SK-N-SH treated with all-trans-retinoic acid at 6 μM for 48 hours (cell line): Measurements from ENCODE around the gene CCDC146.
A peak's percentile ranks its signal among the peaks of the same experiment; 100 is the strongest.

Source experiments
- ATAC-seq: fragments of 200-7000 bp; cut with Tn5 transposase; 3 replicates; pipeline ENCODE4 v1.9.1; 2020; ENCODE audit warnings: mild to moderate bottlenecking, moderate library complexity
- ARNTL ChIP-seq: fragments of 450-650 bp; formaldehyde crosslinking; IDR thresholded peaks from 2 replicates; pipeline ENCODE4 v1.5.0; 2020; ENCODE audit warnings: low read depth, mild to moderate bottlenecking, moderate library complexity, borderline replicate concordance
- CSDC2 ChIP-seq: fragments of 250-450 bp; sonication (Bioruptor Pico); IDR thresholded peaks from 2 replicates; pipeline ENCODE4 v1.5.0; 2020; ENCODE audit warnings: mild to moderate bottlenecking, moderate library complexity
- ESRRG ChIP-seq: fragments of 250-450 bp; sonication (Bioruptor Pico); IDR thresholded peaks from 2 replicates; pipeline ENCODE4 v1.6.1; 2021; ENCODE audit warnings: mild to moderate bottlenecking
- GLIS3 ChIP-seq: fragments of 250-450 bp; sonication (Bioruptor Pico); IDR thresholded peaks from 2 replicates; pipeline ENCODE4 v1.5.0; 2020; ENCODE audit warnings: mild to moderate bottlenecking, moderate library complexity
- ISL1 ChIP-seq: fragments of 250-450 bp; sonication (Bioruptor Pico); IDR thresholded peaks from 2 replicates; pipeline ENCODE4 v2.1.2; 2022; ENCODE audit warnings: mild to moderate bottlenecking, moderate library complexity
- OSR1 ChIP-seq: fragments of 250-450 bp; sonication (Bioruptor Pico); IDR thresholded peaks from 2 replicates; pipeline ENCODE4 v1.8.0; 2022; ENCODE audit warnings: moderate library complexity, mild to moderate bottlenecking, inconsistent platforms
- PPARA ChIP-seq: fragments of 250-450 bp; sonication (Bioruptor Pico); IDR thresholded peaks from 2 replicates; pipeline ENCODE4 v1.5.0; 2020; ENCODE audit warnings: mild to moderate bottlenecking, borderline replicate concordance
- RARB ChIP-seq: fragments of 250-450 bp; sonication (Bioruptor Pico); IDR thresholded peaks from 2 replicates; pipeline ENCODE4 v1.8.0; 2021; ENCODE audit warnings: mild to moderate bottlenecking, moderate library complexity
- TOX ChIP-seq: fragments of 250-450 bp; sonication (Bioruptor Pico); IDR thresholded peaks from 2 replicates; pipeline ENCODE4 v1.8.0; 2021; ENCODE audit warnings: mild to moderate bottlenecking, moderate library complexity, borderline replicate concordance
- ZFP3 ChIP-seq: fragments of 250-450 bp; sonication (Bioruptor Pico); IDR thresholded peaks from 2 replicates; pipeline ENCODE4 v1.5.0; 2020; ENCODE audit warnings: mild to moderate bottlenecking, moderate library complexity
- ZFP30 ChIP-seq: fragments of 450-650 bp; formaldehyde crosslinking; IDR thresholded peaks from 2 replicates; pipeline ENCODE4 v1.5.0; 2022; ENCODE audit warnings: mild to moderate bottlenecking, moderate library complexity
- ZNF70 ChIP-seq: fragments of 450-650 bp; formaldehyde crosslinking; IDR thresholded peaks from 2 replicates; pipeline ENCODE4 v1.5.0; 2020; ENCODE audit warnings: mild to moderate bottlenecking, moderate library complexity
- ZNF8 ChIP-seq: fragments of 450-650 bp; formaldehyde crosslinking; IDR thresholded peaks from 2 replicates; pipeline ENCODE4 v1.5.0; 2020; ENCODE audit warnings: mild to moderate bottlenecking, moderate library complexity
- TF ChIP-seq, protein P1 (sequence below): fragments of 250-450 bp; sonication (Bioruptor Pico); IDR thresholded peaks from 2 replicates; pipeline ENCODE4 v1.5.0; 2020; ENCODE audit warnings: mild to moderate bottlenecking, moderate library complexity
- TF ChIP-seq, protein P2 (sequence below): fragments of 250-450 bp; sonication (Bioruptor Pico); IDR thresholded peaks from 2 replicates; pipeline ENCODE4 v1.5.1; 2021; ENCODE audit warnings: mild to moderate bottlenecking, moderate library complexity
- TF ChIP-seq, protein P3 (sequence below): fragments of 250-450 bp; sonication (Bioruptor Pico); IDR thresholded peaks from 2 replicates; pipeline ENCODE4 v1.8.0; 2020; ENCODE audit warnings: mild to moderate bottlenecking, moderate library complexity, borderline replicate concordance

CCDC146 gene

DNA sequence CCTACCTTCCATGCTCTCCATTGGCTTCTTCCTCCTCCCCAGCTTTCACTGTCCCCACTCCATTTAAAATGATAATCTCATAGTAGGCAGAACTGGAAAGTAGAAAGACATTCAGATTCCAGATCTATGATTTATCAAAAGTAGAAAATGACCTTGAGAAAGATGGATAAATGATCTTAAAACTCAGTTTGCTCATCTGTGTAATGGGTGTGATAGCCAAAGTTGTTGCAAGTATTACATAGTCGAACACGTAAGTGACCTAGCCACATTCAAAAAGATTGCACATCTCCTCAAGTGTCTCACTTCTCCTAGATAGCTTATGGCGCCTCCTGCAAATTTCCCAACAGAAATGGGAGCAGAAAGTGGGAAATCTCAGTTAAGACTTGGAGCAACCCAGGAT is 167.0 kb downstream of the CCDC146 start:
- TF ChIP-seq ESRRG (no peak), OSR1 (CRISPR knock-in tag) (no peak), TOX (CRISPR knock-in tag) (no peak), RARB (CRISPR knock-in tag) (no peak)
- TF ChIP-seq, protein P1, sequence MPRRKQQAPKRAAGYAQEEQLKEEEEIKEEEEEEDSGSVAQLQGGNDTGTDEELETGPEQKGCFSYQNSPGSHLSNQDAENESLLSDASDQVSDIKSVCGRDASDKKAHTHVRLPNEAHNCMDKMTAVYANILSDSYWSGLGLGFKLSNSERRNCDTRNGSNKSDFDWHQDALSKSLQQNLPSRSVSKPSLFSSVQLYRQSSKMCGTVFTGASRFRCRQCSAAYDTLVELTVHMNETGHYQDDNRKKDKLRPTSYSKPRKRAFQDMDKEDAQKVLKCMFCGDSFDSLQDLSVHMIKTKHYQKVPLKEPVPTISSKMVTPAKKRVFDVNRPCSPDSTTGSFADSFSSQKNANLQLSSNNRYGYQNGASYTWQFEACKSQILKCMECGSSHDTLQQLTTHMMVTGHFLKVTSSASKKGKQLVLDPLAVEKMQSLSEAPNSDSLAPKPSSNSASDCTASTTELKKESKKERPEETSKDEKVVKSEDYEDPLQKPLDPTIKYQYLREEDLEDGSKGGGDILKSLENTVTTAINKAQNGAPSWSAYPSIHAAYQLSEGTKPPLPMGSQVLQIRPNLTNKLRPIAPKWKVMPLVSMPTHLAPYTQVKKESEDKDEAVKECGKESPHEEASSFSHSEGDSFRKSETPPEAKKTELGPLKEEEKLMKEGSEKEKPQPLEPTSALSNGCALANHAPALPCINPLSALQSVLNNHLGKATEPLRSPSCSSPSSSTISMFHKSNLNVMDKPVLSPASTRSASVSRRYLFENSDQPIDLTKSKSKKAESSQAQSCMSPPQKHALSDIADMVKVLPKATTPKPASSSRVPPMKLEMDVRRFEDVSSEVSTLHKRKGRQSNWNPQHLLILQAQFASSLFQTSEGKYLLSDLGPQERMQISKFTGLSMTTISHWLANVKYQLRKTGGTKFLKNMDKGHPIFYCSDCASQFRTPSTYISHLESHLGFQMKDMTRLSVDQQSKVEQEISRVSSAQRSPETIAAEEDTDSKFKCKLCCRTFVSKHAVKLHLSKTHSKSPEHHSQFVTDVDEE (CRISPR knock-in tag) = no peak
- TF ChIP-seq, all 23 proteins: peak for 0
- no peak for ATAC-seq

DNA sequence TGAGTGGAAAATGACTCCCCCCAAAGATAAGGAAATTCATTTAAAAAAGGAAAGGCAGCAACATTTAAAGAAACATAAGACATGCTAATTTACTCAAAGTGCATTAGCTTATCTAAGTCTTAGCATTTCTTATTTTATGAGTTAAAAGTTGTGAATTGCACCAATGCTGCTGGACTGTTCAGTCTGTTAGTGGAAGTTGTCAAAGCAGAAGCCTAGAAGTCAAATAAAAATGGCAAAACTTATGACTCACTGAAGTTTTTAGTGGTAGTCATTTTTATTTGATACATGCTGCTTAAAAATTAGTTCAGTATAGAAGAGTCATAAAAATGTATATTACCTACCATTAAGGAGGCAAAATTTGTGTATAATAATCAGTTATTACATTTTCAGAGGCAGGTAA is 168.0 kb downstream of the CCDC146 start:
- TF ChIP-seq ZNF70 (CRISPR knock-in tag) (no peak), ESRRG (no peak), ZFP30 (CRISPR knock-in tag) (no peak), TOX (CRISPR knock-in tag) (no peak), PPARA (CRISPR knock-in tag) (no peak), ZFP3 (CRISPR knock-in tag) (no peak), CSDC2 (no peak), ISL1 (CRISPR knock-in tag) (no peak), ZNF8 (CRISPR knock-in tag) (no peak), GLIS3 (CRISPR knock-in tag) (no peak)
- TF ChIP-seq, protein P2, sequence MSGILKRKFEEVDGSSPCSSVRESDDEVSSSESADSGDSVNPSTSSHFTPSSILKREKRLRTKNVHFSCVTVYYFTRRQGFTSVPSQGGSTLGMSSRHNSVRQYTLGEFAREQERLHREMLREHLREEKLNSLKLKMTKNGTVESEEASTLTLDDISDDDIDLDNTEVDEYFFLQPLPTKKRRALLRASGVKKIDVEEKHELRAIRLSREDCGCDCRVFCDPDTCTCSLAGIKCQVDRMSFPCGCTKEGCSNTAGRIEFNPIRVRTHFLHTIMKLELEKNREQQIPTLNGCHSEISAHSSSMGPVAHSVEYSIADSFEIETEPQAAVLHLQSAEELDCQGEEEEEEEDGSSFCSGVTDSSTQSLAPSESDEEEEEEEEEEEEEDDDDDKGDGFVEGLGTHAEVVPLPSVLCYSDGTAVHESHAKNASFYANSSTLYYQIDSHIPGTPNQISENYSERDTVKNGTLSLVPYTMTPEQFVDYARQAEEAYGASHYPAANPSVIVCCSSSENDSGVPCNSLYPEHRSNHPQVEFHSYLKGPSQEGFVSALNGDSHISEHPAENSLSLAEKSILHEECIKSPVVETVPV (CRISPR knock-in tag) = no peak
- TF ChIP-seq, protein P3, sequence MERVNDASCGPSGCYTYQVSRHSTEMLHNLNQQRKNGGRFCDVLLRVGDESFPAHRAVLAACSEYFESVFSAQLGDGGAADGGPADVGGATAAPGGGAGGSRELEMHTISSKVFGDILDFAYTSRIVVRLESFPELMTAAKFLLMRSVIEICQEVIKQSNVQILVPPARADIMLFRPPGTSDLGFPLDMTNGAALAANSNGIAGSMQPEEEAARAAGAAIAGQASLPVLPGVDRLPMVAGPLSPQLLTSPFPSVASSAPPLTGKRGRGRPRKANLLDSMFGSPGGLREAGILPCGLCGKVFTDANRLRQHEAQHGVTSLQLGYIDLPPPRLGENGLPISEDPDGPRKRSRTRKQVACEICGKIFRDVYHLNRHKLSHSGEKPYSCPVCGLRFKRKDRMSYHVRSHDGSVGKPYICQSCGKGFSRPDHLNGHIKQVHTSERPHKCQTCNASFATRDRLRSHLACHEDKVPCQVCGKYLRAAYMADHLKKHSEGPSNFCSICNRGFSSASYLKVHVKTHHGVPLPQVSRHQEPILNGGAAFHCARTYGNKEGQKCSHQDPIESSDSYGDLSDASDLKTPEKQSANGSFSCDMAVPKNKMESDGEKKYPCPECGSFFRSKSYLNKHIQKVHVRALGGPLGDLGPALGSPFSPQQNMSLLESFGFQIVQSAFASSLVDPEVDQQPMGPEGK (CRISPR knock-in tag) = no peak
- TF ChIP-seq, protein P1 (CRISPR knock-in tag) = no peak
- ATAC-seq = no peak

DNA sequence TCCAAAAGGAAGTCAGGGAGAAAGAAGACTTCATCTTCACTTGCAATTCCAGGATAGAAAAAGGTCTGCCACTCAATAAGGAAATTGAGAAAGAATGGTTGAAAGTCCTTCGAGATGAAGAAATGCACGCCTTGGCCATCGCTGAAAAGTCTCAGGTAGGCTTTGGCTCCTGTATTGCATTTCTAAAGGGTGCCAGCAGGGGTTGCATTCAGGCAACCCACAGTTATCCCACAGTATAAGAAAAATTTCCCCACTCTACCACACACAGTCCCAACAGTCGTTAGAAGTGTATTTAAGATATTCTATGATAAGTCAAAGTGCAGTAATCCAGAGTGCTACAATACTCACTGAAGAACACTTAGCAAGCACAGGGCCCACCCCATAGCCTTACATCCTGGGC is 170.6 kb downstream of the CCDC146 start:
- ATAC-seq = 0 out of 3 replicates have a peak, but pooled peaks have one; percentile 31

More for the DNA sequence above, 170.6 kb downstream of the CCDC146 start:
- TF ChIP-seq, protein P1 (CRISPR knock-in tag) = no peak
- no peak for TF ChIP-seq CSDC2
- TF ChIP-seq ARNTL = no peak
